ENCODE results near the gene TAF11.
"Not testable (repeated sequence)": the region's sequence is repeated elsewhere in the genome, so short reads cannot be mapped to it uniquely, and the experiment has no call there.

Gene TAF11

DNA sequence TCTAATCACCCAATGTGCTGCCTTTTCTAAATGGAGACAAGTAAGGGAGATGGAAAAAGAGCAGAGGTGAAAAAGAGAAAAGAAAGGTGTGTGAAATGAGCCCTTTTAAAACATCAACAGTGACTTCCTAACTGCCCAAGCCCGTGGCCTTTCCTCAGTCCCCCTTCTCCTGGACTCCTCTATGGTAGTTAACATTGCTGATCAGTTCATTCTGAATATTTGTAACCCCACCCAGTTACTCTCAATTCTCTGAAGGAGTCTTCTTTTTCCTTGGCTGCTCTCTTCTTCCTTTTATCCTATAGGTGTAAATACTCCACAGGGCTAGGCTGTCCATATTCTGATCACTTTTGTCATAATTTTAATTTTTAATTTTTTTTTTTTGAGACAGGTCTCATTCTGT, 27.1 kb downstream of the TAF11 start:
- no peak for DNase-seq

DNA sequence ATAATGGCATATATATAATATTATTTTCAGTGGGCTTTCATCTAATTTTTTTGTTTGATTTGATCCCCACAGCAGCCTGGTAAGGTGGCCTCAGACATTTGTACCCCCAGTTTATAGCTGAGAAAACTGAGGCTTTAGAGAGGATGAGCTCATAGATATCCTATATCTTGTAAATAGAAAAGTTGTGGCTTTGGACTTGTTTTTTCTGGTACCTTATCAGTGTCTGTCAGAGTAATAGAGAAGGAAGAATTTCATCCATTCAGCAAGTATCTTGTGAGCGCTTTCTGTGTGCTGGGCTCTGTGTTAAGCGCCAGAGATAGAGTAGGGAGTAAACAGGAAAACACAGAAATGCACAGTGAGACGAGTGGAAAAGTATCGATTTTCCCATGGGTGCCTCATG, 27.9 kb downstream of the TAF11 start:
- DNase-seq: no peak

DNA sequence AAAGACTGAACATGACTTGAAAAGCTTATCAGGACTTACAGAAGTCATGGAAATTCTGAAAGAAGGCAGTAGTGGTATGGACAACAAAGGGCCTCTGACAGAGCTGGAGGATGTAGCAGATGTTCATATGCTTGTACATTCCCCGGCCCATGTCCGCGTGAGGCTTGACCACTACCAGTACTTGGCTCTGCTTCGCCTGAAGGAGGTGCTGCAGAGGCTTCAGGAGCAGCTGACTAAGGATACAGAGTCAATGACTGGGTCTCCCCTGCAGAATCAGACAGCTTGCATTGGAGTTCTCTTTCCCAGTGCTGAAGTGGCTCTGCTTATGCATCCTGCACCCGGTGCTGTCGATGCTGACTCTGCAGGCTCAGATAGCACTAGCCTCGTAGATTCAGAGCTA, 29.2 kb downstream of the TAF11 start:
- DNase-seq: no peak

DNA sequence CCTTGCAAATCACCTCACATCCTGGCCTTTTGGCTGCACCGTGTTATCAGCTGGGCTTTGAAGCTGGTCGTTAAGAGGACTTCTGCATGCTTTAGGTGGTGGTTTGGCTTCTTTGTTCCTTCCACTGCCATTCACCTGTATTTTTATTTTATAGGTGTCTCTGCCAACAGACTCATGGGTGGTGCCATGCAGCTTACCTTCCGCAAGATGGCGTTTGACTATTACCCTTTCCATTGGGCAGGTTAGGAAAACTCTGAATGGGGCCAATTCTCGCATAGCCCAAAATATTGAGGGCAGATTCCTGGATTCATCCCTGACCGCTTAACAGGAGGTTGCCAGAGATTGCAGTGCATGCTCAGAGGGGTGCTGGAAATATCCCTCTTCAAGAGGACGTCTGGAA, 32.4 kb downstream of the TAF11 start:
- DNase-seq: no peak

DNA sequence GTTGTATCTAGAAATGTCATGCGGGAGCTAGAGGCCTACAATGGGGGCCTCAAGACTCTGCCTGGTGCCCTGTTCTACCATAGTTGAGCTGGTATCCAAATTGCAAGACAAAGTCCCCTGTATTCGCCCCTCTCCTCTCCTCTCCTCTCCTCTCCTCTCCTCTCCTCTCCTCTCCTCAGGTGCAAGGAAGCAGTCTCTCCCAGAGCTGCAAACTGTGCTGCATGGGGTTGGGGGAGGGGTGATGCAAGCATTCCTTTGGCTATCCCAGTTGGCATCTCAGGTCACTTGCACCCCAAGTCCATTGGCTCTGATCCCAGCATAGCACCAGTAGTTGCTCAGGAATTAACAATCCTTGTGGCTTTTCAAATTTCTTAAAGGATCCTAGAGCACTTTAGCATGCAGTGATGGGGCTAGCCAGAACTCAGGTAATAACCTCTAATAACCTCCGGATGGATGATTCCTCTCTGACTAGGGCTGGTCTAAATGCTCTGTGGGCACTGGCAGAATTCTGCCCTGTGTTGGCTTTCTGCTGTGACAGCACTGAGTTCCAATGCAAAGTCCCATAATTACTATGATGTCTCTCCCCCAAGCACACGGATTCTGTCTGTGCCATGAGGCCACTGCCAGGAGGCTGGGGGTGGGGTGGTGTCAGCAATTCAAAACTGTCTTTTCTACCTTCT, 35.3 kb downstream of the TAF11 start:
- DNase-seq: no peak

DNA sequence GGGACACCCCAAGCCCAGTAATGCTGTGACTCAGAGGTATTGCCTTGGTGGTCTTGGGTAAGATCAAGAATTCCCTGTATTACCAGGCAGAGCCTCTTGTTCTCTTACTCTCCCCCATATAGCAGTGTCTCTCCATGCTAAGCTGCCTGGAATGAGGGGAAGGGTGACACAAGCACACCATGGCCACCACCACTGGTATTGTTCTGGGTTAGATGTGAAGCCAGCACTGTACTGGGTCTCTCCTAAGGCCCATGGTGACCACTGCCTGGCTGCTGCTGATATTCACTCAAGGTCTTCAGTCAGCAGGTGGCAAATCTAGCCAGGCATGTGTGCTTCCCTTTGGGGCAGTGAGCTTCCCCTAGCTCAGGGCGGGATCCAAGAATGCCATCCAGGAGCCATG, 36.5 kb downstream of the TAF11 start:
- DNase-seq: no peak

DNA sequence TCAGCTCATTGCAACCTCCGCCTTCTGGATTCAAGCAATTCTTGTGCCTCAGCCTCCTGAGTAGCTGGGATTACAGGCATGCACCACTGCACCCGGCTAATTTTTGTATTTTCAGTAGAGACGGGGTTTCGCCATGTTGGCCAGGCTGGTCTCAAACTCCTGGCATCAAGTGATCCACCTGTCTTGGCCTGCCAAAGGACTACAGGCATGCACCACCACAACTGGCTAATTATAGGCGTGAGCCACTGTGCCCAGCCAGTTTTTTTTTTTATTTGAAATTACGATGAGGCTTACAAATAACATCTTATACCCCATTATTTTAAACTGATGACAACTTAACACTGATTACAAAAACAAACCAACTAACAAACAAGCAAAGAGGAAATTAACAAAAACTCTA, 38.8 kb downstream of the TAF11 start:
- not testable (repeated sequence) for DNase-seq

DNA sequence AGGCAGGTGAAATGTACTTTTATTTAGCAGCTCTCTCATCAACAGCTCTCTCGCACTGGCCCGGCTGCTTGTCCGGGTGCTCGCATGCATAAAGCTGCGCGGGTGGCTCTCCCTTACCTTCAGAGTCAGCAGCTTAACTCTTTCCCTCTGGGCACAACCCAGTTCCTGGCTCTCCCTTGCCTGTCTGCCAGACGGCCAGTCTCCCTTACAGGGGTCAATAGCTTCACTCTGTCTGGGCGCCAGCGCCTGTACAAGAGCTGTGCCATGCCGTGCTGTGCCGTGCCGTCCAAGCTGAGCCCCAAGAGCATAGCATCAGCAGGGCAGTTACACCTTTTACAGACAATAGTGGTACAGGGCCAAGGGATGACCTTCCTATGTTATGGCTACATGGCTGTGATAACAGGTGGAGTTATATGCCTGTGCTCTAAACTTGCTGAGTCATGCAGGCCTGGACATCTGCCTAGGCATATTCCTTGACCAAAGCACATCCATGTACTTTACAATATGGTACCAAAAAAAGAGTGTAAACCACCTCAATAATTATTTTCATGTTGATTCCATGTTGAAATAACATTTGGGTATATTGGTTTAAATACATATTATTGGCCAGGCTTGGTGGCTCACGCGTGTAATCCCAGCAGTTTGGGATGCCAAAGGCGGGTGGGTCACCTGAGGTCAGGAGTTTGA, 48.0 kb downstream of the TAF11 start:
- DNase-seq: no peak

DNA sequence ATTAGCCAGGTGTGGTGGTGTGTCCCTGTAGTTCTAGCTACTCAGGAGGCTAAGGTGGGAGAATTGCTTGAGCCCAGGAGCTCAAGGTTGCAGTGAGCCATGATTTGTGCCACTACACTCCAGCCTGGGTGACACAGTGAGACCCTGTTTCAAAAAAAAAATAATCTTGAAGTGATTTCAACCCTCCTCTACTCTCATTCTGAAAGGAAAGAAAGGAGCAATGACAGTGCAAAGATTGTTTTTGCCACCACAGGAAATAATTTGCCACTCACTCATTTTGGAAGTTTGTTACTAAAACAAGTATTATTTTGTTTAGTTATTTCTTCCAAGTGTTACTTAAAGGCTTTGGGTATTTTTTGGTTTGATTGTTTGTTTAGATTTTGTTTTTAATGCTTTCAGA, 50.3 kb downstream of the TAF11 start:
- DNase-seq: no peak

DNA sequence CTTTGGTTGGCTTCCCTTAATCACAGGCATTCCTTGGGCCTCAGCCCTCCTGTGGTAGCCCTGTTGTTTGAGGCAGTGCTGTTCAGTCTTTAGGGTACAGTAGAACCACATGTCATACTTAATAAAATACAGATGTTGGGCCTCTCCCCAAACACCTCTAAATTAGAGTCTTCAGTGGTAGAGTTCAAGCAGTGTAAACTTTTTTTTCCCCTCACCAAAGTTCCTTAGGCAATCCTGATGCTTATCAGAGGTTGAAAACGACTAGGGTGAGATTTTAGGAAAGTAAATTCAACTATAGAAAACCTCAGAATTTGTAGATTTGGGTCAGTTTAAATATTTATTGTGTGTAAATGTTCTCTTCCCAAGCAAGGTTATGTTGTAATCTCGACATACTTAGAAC, 51.4 kb downstream of the TAF11 start:
- no peak for DNase-seq

DNA sequence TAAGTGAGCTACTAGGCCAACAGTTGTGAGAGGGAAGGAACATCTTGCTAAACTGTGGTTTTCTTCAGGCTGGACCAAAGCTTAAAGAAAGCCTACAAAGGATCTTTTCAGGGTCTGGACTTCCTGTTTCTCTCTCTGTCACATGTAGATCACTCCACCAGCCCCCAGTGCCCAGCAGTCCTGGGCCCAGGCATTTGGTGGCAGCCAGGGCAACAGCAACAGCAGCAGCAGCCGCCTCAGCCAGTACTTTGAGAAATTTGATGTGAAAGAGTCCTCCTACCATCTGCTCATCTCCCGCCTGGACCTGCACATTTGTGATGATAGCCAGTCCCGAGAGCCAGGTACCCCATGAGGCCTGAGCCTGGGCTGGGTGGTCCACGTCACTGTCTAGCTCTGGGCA, 51.8 kb downstream of the TAF11 start:
- no peak for DNase-seq

DNA sequence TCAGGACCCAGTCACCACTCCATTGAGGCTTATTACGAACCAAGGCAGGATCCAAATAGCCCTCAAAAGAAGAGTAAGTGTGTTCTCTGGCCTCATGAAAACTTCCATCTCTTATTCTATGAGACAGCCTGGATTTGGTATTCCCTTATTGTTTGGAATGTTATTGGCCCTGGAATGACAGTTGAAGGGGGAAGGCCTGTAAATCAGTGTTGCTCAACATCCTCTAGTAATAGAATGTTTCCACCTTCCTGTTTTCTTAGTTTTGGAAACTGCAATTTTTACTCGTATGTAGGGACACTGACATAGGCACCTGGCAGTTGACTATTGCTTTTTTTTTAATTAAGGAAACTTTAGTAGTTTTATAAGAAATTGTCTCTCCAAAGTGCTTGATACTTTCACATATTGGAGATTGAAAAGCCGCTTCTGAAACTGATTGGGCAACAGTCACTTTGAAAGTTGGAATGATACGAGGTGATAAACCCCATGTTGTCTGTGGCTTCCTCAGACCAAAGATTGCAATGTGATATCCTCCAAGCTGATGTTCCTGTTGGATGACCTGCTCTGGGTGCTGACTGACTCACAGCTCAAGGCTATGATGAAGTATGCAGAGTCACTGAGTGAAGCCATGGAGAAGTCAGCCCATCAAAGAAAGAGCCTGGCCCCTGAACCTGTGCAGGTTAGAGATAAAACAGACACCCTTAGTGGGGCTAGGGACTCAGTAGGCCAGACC, 52.9 kb downstream of the TAF11 start:
- DNase-seq: no peak

DNA sequence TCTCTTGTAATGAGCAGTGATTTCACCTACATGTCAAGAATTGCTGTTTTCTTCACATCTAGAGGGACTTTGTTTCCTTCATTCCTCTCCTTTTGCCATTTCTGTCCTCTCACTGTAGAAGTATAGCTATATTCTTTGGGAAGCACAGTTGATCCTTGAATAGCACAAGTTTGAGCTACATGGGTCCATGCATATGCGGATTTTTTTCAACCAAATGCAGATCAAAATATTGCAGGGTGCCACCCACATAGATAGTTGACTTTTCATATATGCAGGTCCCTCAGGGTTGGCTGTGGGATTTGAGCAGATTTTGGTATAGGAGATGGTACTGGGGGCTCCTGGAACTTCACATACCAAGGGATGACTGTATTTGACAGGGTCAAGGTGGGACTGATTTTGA, 54.9 kb downstream of the TAF11 start:
- no peak for DNase-seq

DNA sequence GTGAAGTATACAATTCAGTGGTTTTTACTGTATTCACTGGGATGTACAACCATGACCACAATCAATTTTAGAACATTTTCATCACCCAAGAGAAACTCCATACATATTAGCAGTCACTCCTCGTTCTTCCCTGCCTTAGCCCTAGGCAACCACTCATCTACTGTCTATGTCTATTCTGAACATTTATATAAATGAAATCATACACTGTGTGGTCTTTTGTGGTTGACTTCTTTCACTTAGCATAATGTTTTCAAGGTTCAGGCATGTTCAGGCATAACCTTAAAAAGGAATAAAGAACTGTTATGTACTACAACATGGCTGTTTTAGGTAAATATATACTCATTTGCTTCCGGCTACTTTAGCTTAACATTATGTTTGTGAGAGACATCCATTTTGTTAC, 58.7 kb downstream of the TAF11 start:
- DNase-seq: no peak
